HAP-1 (cell line): ENCODE data around the gene CHST13.

Experiments used
- DNase-seq, 2 experiments: peaks; one replicate each; pipeline ENCODE4 v3.0.0-alpha.2; 2016 to 2020; ENCODE audit warnings: low spot score in 2 of 2
- H3K27me3 ChIP-seq: fragments of 250-450 bp; sonication (Bioruptor Pico); 2 replicates; pipeline ENCODE4 v1.5.1; 2020; ENCODE audit warnings: low read depth, mild to moderate bottlenecking, moderate library complexity
- H3K36me3 ChIP-seq: fragments of 250-450 bp; sonication (Bioruptor Pico); replicated peaks from 2 replicates; pipeline ENCODE4 v1.5.1; 2020; ENCODE audit warnings: mild to moderate bottlenecking
- H3K4me1 ChIP-seq: fragments of 250-450 bp; sonication (Bioruptor Pico); 2 replicates; pipeline ENCODE4 v1.5.1; 2020; ENCODE audit warnings: mild to moderate bottlenecking
- H3K4me3 ChIP-seq: fragments of 250-450 bp; sonication (Bioruptor Pico); 2 replicates; pipeline ENCODE4 v1.5.1; 2020; ENCODE audit warnings: mild to moderate bottlenecking, moderate library complexity
- H3K9me3 ChIP-seq: fragments of 250-450 bp; sonication (Bioruptor Pico); 2 replicates; pipeline ENCODE4 v1.5.1; 2020; ENCODE audit warnings: mild to moderate bottlenecking, moderate library complexity
- in situ Hi-C: fragments of 300-500 bp; cut with MboI; formaldehyde crosslinking; loops from 3 replicates; pipeline ENCODE4 v1.14.3; 2020; ENCODE audit warnings: low sequenced_read_pairs, inconsistent platforms, mixed read lengths

CHST13 gene

GRCh38 chr3:126540951-126541627 lies 17.1 kb downstream of the CHST13 start:
- H3K4me3 ChIP-seq: no peak overlapping the region
- no peaks in the 10 kb centered on the region for H3K36me3 ChIP-seq
- H3K9me3 ChIP-seq: no peaks in the 10 kb centered on the region
- peak in 1 of 2 experiments; percentile 5 for DNase-seq
- in situ Hi-C loops: no loop called here
- H3K27me3 ChIP-seq: no peaks in the 10 kb centered on the region
- no peaks in the 10 kb centered on the region for H3K4me1 ChIP-seq

GRCh38 chr3:126541628-126542339 lies 17.8 kb downstream of the CHST13 start:
- Histone ChIP-seq H3K4me1 (no peaks in the 10 kb centered on the region), H3K36me3 (no peaks in the 10 kb centered on the region), H3K27me3 (no peaks in the 10 kb centered on the region), H3K4me3 (no peak overlapping the region), H3K9me3 (no peaks in the 10 kb centered on the region)
- in situ Hi-C loops: no loop called here
- peak in 1 of 2 experiments; percentile 4 for DNase-seq

- no peak overlapping the region for H3K4me3 ChIP-seq
- H3K9me3 ChIP-seq: no peaks in the 10 kb centered on the region
- no peaks in the 10 kb centered on the region for H3K36me3 ChIP-seq
- no peaks in the 10 kb centered on the region for H3K27me3 ChIP-seq
- in situ Hi-C loops: no loop called here
- DNase-seq: peak in 1 of 2 experiments; percentile 4
- H3K4me1 ChIP-seq: no peaks in the 10 kb centered on the region
Measured at GRCh38 chr3:126542340-126543241, 18.6 kb downstream of the CHST13 start.

- Histone ChIP-seq H3K27me3 (no peaks in the 10 kb centered on the region), H3K9me3 (no peaks in the 10 kb centered on the region), H3K4me1 (no peaks in the 10 kb centered on the region), H3K36me3 (no peaks in the 10 kb centered on the region), H3K4me3 (no peak overlapping the region)
- in situ Hi-C loops: no loop called here
- DNase-seq: peak in 1 of 2 experiments; percentile 3
Measured at GRCh38 chr3:126543457-126544061, 19.6 kb downstream of the CHST13 start.

- Histone ChIP-seq H3K36me3 (no peaks in the 10 kb centered on the region), H3K27me3 (no peaks in the 10 kb centered on the region), H3K9me3 (no peaks in the 10 kb centered on the region), H3K4me1 (no peaks in the 10 kb centered on the region), H3K4me3 (no peak overlapping the region)
- in situ Hi-C loops: no loop called here
- DNase-seq: peak in 1 of 2 experiments; percentile 5
Measured at GRCh38 chr3:126544596-126545281, 20.8 kb downstream of the CHST13 start.

- in situ Hi-C loops: no loop called here
- DNase-seq: peak in 1 of 2 experiments; percentile 5
- Histone ChIP-seq H3K9me3 (no peaks in the 10 kb centered on the region), H3K4me3 (no peak overlapping the region), H3K36me3 (no peaks in the 10 kb centered on the region), H3K27me3 (no peaks in the 10 kb centered on the region), H3K4me1 (no peaks in the 10 kb centered on the region)
Measured at GRCh38 chr3:126545544-126545943, 21.6 kb downstream of the CHST13 start.

- in situ Hi-C loops: no loop called here
- DNase-seq: no peak
- Histone ChIP-seq H3K4me1 (no peaks in the 10 kb centered on the region), H3K9me3 (no peaks in the 10 kb centered on the region), H3K36me3 (no peaks in the 10 kb centered on the region), H3K27me3 (no peaks in the 10 kb centered on the region), H3K4me3 (no peak overlapping the region)
Measured at GRCh38 chr3:126546013-126546412, 22.1 kb downstream of the CHST13 start.

- in situ Hi-C loops: no loop called here
- Histone ChIP-seq H3K9me3 (no peaks in the 10 kb centered on the region), H3K27me3 (no peaks in the 10 kb centered on the region), H3K36me3 (no peaks in the 10 kb centered on the region), H3K4me1 (no peaks in the 10 kb centered on the region), H3K4me3 (no peak overlapping the region)
- peak in 1 of 2 experiments; percentile 3 for DNase-seq
Measured at GRCh38 chr3:126546549-126547239, 22.7 kb downstream of the CHST13 start.

GRCh38 chr3:126547721-126548120 lies 23.8 kb downstream of the CHST13 start:
- in situ Hi-C loops: no loop called here

GRCh38 chr3:126548556-126549466 lies 24.9 kb downstream of the CHST13 start:
- Histone ChIP-seq H3K9me3 (no peaks in the 10 kb centered on the region), H3K4me1 (peaks cover 4% of the 10 kb centered on the region), H3K27me3 (no peaks in the 10 kb centered on the region), H3K36me3 (no peaks in the 10 kb centered on the region), H3K4me3 (no peak overlapping the region)
- in situ Hi-C loops: no loop called here
- DNase-seq: peak in 1 of 2 experiments; percentile 8

More at GRCh38 chr3:126547721-126548120, 23.8 kb downstream of the CHST13 start:
- no peak overlapping the region for H3K4me3 ChIP-seq
- H3K9me3 ChIP-seq: no peaks in the 10 kb centered on the region
- peak in 1 of 2 experiments; percentile 1 for DNase-seq
- no peaks in the 10 kb centered on the region for H3K36me3 ChIP-seq
- H3K27me3 ChIP-seq: no peaks in the 10 kb centered on the region
- no peaks in the 10 kb centered on the region for H3K4me1 ChIP-seq

- in situ Hi-C loops: no loop called here
- Histone ChIP-seq H3K4me3 (no peak overlapping the region), H3K4me1 (peaks cover 6% of the 10 kb centered on the region), H3K27me3 (no peaks in the 10 kb centered on the region), H3K9me3 (no peaks in the 10 kb centered on the region), H3K36me3 (no peaks in the 10 kb centered on the region)
- peak in 1 of 2 experiments; percentile 6 for DNase-seq
Measured at GRCh38 chr3:126549861-126550487, 26.0 kb downstream of the CHST13 start.
